Measurements from ENCODE around the gene COQ8B.

Gene COQ8B

GRCh38 chr19:40691421-40692211 lies 25.1 kb downstream of the COQ8B start:
- DNase-seq (ENCODE audit: low spot score), result peak; percentile 50

GRCh38 chr19:40690693-40691420 lies 25.8 kb downstream of the COQ8B start:
- peak; percentile 93 for DNase-seq (ENCODE audit: low spot score)

- DNase-seq (ENCODE audit: low spot score), result no peak
These were observed 26.5 kb downstream of the COQ8B start, which contains the start of gene NUMBL for GRCh38 chr19:40690050-40690692. TSS of gene NUMBL (minus strand) at chr19:40690651. CDS start at chr19:40690483, 168 bp downstream.

GRCh38 chr19:40689339-40690049 lies 27.2 kb downstream of the COQ8B start:
- no peak for DNase-seq (ENCODE audit: low spot score)

- no peak for DNase-seq (ENCODE audit: low spot score)
These were observed 27.7 kb downstream of the COQ8B start for GRCh38 chr19:40688987-40689338.

GRCh38 chr19:40688309-40688708 lies 28.4 kb downstream of the COQ8B start:
- no peak for DNase-seq (ENCODE audit: low spot score)

GRCh38 chr19:40687525-40688016 lies 29.1 kb downstream of the COQ8B start:
- DNase-seq (ENCODE audit: low spot score), result peak; percentile 94

- peak; percentile 62 for DNase-seq (ENCODE audit: low spot score)
These were observed 29.7 kb downstream of the COQ8B start for GRCh38 chr19:40686882-40687524.

- DNase-seq (ENCODE audit: low spot score), result peak; percentile 46
These were observed 31.1 kb downstream of the COQ8B start for GRCh38 chr19:40685563-40685962.

- no peak for DNase-seq (ENCODE audit: low spot score)
These were observed 31.6 kb downstream of the COQ8B start for GRCh38 chr19:40685016-40685526.

GRCh38 chr19:40684280-40684679 lies 32.4 kb downstream of the COQ8B start:
- DNase-seq (ENCODE audit: low spot score), result no peak

- DNase-seq (ENCODE audit: low spot score), result no peak
These were observed 33.2 kb downstream of the COQ8B start for GRCh38 chr19:40683437-40683836.

- DNase-seq (ENCODE audit: low spot score), result no peak
These were observed 34.2 kb downstream of the COQ8B start for GRCh38 chr19:40682431-40682964.

GRCh38 chr19:40681039-40681438 lies 35.6 kb downstream of the COQ8B start:
- no peak for DNase-seq (ENCODE audit: low spot score)

- DNase-seq (ENCODE audit: low spot score), result no peak
These were observed 39.5 kb downstream of the COQ8B start for GRCh38 chr19:40677156-40677555.

GRCh38 chr19:40674291-40674690 lies 42.4 kb downstream of the COQ8B start:
- no peak for DNase-seq (ENCODE audit: low spot score)

GRCh38 chr19:40673397-40673796 lies 43.3 kb downstream of the COQ8B start:
- DNase-seq (ENCODE audit: low spot score), result no peak

- DNase-seq (ENCODE audit: low spot score), result no peak
These were observed 44.0 kb downstream of the COQ8B start for GRCh38 chr19:40672573-40673299.

- no peak for DNase-seq (ENCODE audit: low spot score)
These were observed 44.6 kb downstream of the COQ8B start for GRCh38 chr19:40672038-40672437.

- DNase-seq (ENCODE audit: low spot score), result no peak
These were observed 45.3 kb downstream of the COQ8B start for GRCh38 chr19:40671404-40671803.
